Osteoblast (primary cell): ENCODE results near the gene FHDC1. TPM values are rescaled to one million over a fixed set of nuclear protein-coding genes. Genes with fewer than 3 reads are reported as not detected.

ENCODE experiments used
- DNase-seq: peaks from one replicate; pipeline ENCODE4 v3.0.0; 2011; ENCODE audit warnings: low spot score, mixed read lengths; ENCODE audit not compliant: insufficient read length; ENCODE audit errors: missing footprints
- H2AFZ ChIP-seq: 2 replicates; pipeline ENCODE4 v1.6.0; 2011; ENCODE audit warnings: mild to moderate bottlenecking, low read length
- H3K27ac ChIP-seq: 2 replicates; pipeline ENCODE4 v1.5.1; 2011; ENCODE audit warnings: mild to moderate bottlenecking, low read depth, low read length, moderate library complexity
- H3K27me3 ChIP-seq: 2 replicates; pipeline ENCODE4 v1.6.0; 2012; ENCODE audit warnings: mild to moderate bottlenecking, control low read depth, inconsistent platforms, low read length, moderate library complexity; ENCODE audit not compliant: insufficient read depth
- H3K36me3 ChIP-seq: 2 replicates; pipeline ENCODE4 v1.5.1; 2011; ENCODE audit warnings: mild to moderate bottlenecking, low read length, control low read depth, moderate library complexity; ENCODE audit not compliant: insufficient read depth
- H3K4me1 ChIP-seq: 2 replicates; pipeline ENCODE4 v1.5.1; 2011; ENCODE audit warnings: mild to moderate bottlenecking, low read length, control low read depth, moderate library complexity; ENCODE audit not compliant: insufficient read depth
- H3K4me2 ChIP-seq: 2 replicates; pipeline ENCODE4 v1.6.0; 2011; ENCODE audit warnings: mild to moderate bottlenecking, low read length; ENCODE audit not compliant: insufficient read depth
- H3K4me3 ChIP-seq: fragments of 200-600 bp; sonication (generic); 3 replicates; pipeline ENCODE4 v1.5.1; 2012; ENCODE audit warnings: mild to moderate bottlenecking, low read length, inconsistent platforms; ENCODE audit not compliant: insufficient read depth
- H3K79me2 ChIP-seq: 2 replicates; pipeline ENCODE4 v1.6.0; 2012; ENCODE audit warnings: mild to moderate bottlenecking, low read length, control low read depth, inconsistent platforms; ENCODE audit not compliant: insufficient read depth
- H3K9me3 ChIP-seq: 2 replicates; pipeline ENCODE4 v1.5.1; 2011; ENCODE audit warnings: low read depth, low read length, control low read depth
- H4K20me1 ChIP-seq: 2 replicates; pipeline ENCODE4 v1.6.0; 2012; ENCODE audit warnings: mild to moderate bottlenecking, low read length, control low read depth; ENCODE audit not compliant: insufficient read depth
- CTCF ChIP-seq: IDR thresholded peaks from 2 replicates; pipeline ENCODE4 v1.5.1; 2011; ENCODE audit warnings: mild to moderate bottlenecking, low read depth, low read length, moderate library complexity; ENCODE audit errors: extremely low read depth
- total RNA-seq: library from RNA; depleted of rRNA; stranded (reverse); fragments of >200 nt; gene quantifications from 2 replicates; pipeline ENCODE4 v1.2.3, GENCODE V29; 2012

Gene FHDC1
- total RNA-seq, 1 donor: 0.36 TPM

- TF ChIP-seq CTCF: no peak
- Histone ChIP-seq H3K4me3 (no peak overlapping the region), H3K27ac (no peak overlapping the region), H3K36me3 (no peaks in the 10 kb centered on the region), H4K20me1 (no peaks in the 10 kb centered on the region), H3K27me3 (peaks cover under 1% of the 10 kb centered on the region), H3K4me2 (no peak overlapping the region), H3K4me1 (no peaks in the 10 kb centered on the region), H2AFZ (no peak overlapping the region), H3K9me3 (no peaks in the 10 kb centered on the region), H3K79me2 (no peaks in the 10 kb centered on the region)
- no peak for DNase-seq
Observed at GRCh38 chr4:153018031-153018430, 81.9 kb downstream of the FHDC1 start.

GRCh38 chr4:153018684-153019083 lies 82.6 kb downstream of the FHDC1 start:
- Histone ChIP-seq H2AFZ (no peak overlapping the region), H3K9me3 (no peaks in the 10 kb centered on the region), H3K27me3 (peaks cover 2% of the 10 kb centered on the region), H3K27ac (no peak overlapping the region), H3K4me2 (no peak overlapping the region), H3K79me2 (no peaks in the 10 kb centered on the region), H3K4me3 (no peak overlapping the region), H4K20me1 (no peaks in the 10 kb centered on the region), H3K4me1 (no peaks in the 10 kb centered on the region), H3K36me3 (no peaks in the 10 kb centered on the region)
- no peak for TF ChIP-seq CTCF
- no peak for DNase-seq

- Histone ChIP-seq H3K4me2 (no peak overlapping the region), H3K79me2 (no peaks in the 10 kb centered on the region), H3K27me3 (peaks cover 2% of the 10 kb centered on the region), H3K4me3 (no peak overlapping the region), H3K9me3 (no peaks in the 10 kb centered on the region), H3K4me1 (no peaks in the 10 kb centered on the region), H4K20me1 (no peaks in the 10 kb centered on the region), H3K36me3 (no peaks in the 10 kb centered on the region), H2AFZ (no peak overlapping the region), H3K27ac (no peak overlapping the region)
- no peak for DNase-seq
- no peak for TF ChIP-seq CTCF
Observed at GRCh38 chr4:153019906-153020305, 83.8 kb downstream of the FHDC1 start.

- H2AFZ ChIP-seq: no peak overlapping the region
- no peaks in the 10 kb centered on the region for H3K36me3 ChIP-seq
- no peaks in the 10 kb centered on the region for H3K79me2 ChIP-seq
- no peaks in the 10 kb centered on the region for H3K4me1 ChIP-seq
- H4K20me1 ChIP-seq: no peaks in the 10 kb centered on the region
- no peaks in the 10 kb centered on the region for H3K9me3 ChIP-seq
- peaks cover 2% of the 10 kb centered on the region for H3K27me3 ChIP-seq
- no peak overlapping the region for H3K27ac ChIP-seq
- no peak overlapping the region for H3K4me3 ChIP-seq
- DNase-seq: no peak
- no peak overlapping the region for H3K4me2 ChIP-seq
- no peak for TF ChIP-seq CTCF
Observed at GRCh38 chr4:153020457-153020856, 84.3 kb downstream of the FHDC1 start.
